HG03575 (cell line): ENCODE results near the gene OPRD1.
"Not testable (repeated sequence)": the region's sequence is repeated elsewhere in the genome, so short reads cannot be mapped to it uniquely, and the experiment has no call there.

Experiments
- ATAC-seq: cut with Tn5 transposase; IDR thresholded peaks from one replicate; pipeline ENCODE4 v1.9.1; 2021; ENCODE audit not compliant: unreplicated experiment, insufficient number of reproducible peaks, low FRiP score; ENCODE audit errors: extremely low read depth

OPRD1 gene

DNA sequence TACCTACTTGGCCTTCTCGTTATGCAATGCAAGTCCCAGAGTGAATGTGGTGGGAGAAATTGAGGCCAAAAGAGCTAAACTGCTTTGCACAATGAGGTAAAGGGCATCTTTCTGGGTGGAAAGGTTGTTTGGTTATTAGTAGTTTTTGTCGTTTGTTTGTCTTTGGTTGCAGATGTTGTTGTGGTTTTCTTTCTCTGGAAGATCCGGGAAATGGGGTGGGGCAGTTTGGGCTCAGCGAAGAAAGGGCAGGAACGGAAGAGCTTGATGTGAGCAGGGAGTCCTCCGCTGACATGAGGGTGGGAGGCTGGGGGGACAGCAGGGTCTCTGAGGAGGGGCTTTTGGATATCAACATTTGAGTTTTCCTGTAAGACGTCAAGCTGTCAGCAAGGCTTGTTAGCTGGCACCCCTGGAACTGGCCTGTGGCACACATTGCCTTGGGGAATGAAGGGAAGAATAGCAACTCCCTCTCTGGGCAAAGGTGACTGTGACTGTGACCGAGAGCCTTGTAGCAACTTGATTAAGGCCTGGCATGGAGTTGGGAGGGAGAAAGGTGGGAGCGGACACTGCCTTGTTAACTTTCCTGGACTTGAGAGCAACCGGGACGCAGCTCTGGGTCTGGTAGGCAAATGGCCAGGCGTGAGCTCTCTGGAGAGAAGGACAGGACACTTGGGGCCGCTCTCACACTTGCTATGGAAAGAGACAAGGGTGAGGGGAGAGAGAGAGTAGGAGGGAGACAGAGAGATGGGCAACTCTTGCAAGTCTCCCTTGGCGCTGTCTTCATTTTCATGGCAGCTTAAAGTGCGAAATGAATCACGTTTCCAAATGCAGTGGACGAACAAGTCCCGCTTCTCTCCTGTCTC, 15.4 kb upstream of the OPRD1 start:
- no peak for ATAC-seq

DNA sequence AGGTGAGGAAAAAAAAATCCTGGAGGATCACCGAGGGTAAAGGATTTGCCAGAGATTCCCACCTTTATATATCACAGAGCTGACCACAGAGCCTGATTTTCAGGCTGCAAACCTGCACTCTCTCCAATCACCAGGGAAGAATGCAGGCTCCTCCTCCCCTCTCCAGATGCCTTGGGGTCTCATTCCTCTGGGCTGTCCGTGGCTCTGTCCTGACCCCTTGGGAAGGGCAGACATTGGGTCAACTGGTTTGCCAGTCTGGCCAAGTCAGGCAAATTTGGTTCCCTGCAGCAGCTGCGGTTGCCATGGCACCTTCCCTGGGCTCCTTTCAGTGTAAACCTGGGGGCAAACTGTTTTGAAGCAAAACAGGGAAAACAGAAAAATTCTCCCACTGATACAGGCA, 11.6 kb upstream of the OPRD1 start:
- no peak for ATAC-seq

DNA sequence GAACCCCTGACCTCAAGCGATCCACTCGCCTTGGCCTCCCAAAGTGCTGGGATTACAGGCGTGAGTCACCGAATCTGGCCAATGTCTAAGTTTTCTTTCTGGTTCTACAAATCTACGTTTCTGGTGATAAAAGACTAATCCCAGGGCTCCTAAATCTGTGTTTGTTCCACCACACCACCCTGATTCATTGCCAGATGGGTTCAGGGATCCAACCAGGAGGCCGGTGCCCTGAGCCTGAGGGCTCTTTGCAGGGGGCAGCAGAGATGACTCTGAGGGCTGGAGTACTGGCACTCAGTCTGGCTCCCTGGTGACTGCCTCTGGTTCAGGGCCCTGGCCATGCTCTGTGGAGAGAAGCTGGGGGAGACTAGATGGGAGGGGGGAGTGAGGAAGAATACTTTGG, 10.5 kb upstream of the OPRD1 start:
- ATAC-seq, result no peak

DNA sequence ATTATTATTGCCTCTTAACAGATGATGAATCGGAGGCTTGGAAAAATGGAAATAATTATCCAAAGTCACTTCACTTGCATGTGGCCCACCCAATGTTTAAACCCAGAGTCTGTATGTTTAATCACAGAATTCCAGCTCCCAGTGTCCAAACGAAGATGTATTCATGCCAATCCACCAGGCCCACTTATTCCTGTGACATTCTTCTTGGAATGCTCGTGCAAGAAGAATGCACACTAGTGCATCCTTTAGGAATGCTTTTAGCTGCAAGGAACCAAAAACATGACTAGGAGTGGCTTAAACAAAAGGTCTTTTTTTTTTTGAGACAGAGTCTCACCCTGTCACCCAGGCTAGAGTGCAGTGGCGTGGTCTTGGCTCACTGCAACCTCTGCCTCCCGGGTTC, 8.9 kb upstream of the OPRD1 start:
- no peak for ATAC-seq

DNA sequence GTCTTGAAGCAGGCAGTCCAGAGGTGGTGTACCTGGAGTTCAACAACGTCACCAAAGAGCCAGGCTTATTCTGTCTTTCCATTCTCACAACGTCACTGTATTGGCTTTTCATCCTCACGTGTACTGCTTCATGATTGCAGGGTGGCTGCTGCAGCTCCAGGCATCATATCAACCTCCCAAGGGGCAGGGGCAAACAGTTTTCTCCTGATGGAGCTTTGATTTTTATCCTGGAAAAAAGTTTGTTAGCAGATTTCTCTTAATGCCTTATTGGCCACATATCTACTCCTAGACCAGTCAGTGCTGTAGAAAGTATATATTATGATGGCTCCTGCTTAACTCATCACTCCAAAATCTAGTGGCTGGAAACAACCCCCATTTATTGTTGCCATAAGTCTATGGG, 8.3 kb upstream of the OPRD1 start:
- no peak for ATAC-seq

DNA sequence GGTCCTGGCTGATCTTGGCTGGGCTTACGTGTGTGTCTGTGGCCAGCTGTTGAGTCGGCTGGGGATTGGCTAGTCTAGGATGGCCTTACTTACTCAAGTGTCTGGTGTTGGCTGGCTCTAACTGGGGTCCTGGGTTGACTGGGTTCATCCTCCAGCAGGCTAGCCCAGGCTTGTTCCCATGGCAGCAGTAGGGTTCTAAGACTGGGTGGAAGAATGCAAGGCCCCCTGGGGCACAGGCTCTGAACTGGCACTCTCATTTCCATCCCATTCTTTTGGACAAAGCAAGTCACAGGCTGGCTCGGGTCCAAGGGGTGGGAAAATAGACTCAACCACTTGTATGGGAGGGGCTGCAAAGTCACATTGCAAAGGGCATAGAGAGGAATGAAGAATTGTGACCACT, 7.9 kb upstream of the OPRD1 start:
- ATAC-seq, result no peak

DNA sequence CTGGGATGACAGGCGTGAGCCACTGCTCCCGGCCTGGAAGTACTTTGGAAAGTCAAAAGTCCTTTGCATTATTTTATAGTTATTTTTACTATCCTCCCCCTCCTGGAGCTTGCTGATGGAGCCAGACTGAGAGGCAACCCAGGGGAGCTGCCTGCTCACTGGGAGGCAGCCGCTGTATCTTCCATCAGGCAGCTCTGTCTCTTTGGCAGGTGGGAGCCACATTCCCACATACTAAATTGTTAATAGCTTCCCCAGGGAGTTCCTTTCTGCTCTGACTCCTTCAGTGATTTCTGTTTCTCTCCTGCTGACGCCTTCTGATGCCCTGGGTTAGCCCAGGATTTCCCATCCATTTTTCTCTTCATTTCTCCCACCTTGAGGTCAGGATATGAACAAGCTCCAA, 4.9 kb upstream of the OPRD1 start:
- no peak for ATAC-seq

DNA sequence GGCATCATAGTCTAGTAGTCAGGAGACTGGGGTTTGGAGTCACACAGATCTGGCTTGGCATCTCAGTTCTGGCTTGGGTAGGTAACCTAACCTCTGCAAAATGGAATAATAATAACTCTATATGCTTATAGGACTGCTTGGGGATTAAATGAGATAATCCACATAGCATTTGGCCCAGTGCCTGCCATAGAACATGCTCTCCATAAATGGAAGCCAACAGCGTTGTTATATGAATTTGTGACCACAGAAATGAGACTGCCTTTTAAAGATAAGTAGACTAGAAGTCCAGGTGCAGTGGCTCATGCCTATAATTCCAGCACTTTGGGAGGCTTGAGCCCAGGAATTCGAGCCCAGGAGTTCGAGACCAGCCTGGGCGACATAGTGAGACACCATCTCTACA, 4.0 kb upstream of the OPRD1 start:
- ATAC-seq, result no peak

DNA sequence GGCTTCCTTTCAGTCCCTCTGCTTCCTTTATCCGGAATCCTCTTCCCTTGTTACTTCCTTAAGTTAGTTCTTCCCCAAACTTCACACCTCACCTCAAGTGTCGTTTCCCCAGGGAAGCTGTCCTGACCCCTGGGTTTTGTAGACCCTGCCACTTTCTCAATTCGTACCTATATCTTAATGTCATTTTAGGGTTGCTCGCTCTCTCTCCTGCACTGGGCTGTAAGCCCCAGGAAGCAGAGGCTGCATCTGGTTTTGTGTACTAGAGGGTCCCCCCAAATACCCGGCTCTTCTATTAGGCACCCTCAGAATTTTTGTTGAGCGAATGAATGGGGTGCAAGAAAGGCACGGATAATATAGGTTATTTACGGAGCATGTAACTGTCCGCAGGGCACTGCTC, 603 bp upstream of the OPRD1 start:
- no peak for ATAC-seq

DNA sequence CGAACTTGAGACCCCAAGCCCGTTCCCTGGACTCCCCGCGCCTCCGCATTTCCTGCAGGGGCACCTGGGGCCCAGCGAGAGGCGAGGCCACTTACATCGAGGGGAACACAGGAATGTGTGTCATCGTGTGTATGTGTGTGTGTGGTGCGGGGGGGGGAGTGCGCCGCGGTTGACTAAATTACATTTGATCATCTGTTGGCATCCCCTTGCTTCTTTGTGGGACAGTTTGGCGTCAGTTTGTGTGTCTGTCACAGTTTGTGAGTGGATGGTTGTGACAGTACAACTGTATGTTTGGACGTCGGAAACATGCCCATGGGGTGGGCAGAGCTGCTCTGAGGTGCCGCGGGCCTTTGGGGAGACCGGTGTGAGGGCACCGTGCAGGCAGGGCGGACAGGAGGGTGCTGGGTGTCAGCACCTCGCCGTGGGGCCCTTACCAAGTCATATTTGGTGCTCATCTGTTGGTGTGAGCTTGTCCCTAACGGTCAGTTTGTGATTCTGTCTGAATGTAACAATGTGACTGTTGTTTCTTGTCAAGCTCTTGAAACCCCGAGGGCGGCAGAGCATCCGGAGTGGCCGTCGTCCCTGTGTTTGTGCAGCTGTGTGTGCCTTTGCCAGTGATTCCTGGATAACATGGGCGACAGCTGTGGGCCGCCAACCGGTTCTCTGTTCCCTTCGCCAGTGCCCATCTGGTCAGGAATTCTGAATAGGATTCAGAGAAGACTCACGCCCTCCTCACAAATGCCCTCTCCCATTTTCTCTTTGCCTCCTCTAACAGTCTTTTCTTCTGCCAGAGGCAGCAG, 899 bp downstream of the OPRD1 start:
- no peak for ATAC-seq

DNA sequence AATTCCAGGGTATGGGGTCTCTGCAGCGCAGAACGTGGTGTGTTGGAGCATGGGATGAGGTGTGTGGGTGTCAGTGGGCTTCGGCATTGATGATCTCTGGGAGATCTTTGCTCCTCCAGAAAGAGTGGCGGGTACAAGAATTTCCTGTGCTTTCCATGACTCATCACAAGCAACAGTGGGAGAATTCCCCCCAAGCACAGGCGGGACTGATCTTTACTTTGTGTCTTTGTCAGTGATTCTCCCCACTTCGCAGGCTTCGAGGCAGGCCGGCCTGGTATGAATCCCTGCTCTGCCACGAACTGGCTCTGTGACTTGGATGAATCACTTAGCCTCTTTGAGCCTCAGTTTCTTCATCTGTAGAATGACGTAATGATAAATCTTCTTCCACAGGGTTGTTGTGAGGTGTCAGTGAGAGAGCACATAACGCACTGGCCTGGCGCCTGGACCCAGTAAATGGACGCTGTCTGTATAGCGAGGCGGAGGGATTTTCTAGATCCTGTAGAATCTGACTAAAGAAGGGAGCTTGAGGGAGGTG, 2.0 kb downstream of the OPRD1 start:
- ATAC-seq, result no peak

DNA sequence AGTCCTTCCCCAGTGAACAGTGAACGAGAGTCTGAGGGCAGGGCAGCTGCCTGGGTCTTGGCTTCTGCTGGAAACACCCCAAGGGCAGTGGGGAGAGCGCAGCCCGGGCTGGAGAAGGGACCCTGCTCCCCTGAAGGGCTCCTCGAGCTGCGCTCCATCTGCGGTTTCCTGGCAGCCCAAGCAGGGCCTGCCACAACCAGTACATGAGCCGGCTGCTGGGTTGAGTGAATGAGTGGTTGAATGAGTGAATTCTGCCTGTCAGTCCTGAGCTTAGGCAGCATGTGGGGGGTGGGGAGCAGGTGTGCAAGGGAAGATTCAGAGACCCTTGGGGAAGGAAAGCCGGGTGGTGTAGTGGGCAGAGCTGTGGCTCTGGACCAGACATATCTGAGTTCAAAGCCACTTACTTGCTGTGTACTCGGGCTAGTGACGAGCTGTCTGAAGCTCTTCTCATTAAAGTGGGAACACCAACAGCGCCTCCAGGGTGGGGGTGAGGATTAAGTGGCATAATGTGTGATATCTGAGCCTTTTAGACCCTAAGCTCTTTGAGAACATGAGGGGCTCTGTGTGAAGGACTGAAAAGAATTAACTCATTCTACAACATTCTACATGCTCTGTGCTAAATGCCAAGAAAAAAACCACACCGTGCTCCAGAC, 3.7 kb downstream of the OPRD1 start:
- ATAC-seq, result no peak

DNA sequence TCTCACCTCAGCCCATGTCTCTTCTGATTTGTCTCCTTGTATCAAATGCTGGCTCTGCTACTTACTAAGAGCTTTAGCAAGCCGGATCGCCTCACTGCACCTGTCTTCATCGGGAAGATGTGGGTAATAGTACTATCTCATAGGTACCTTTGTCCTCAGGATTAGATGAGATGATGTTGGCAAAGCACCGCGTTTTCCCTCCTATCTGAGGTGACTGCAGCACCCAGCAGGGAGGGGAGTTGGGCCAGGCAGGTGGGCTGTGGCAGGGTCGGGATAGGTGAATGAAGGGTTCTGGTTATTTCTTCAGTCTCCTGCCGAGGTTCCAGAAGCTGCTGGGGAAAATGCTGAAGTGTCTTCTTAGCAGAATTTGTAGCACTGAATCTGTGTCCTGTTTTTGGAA, 5.2 kb downstream of the OPRD1 start:
- ATAC-seq, result no peak

DNA sequence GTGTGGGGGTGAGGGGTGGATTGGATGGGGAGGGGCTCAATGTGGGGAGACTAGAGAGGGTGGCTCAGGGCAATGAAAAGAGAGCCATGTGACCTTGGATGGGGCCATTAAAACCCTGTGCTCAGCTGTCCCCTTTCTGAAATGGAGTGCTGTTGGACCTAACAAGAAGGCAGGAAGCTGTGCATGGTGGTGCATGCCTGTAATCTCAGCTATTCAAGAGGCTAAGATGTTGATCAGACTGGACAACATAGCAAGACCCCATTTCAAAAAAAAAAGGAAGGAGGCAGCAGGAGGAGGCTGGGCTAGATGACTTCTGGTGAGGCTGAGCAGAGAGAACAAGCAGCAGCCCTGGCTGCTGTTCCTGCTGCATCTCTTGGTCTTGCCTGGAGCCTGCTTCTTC, 7.0 kb downstream of the OPRD1 start:
- no peak for ATAC-seq

DNA sequence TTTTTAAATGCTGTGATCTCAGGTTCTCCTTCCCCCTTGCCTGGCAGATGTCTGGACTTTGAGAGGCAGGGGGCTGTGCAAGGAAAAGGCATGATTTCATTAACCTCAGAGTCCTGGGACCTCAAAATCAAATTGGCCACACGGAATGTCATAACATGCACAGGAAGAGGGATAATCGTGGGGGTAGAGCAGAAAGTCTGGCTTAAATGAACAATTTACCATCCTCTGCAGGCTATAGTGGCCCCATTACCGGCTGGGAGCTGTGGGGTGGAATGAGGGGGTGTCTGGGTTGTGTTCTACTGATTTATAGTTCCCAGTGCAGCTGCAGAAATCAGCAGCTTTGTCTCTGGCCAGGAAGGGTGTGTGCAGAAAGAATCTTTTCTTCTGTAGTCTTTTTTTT, 10.8 kb downstream of the OPRD1 start:
- ATAC-seq, result no peak

DNA sequence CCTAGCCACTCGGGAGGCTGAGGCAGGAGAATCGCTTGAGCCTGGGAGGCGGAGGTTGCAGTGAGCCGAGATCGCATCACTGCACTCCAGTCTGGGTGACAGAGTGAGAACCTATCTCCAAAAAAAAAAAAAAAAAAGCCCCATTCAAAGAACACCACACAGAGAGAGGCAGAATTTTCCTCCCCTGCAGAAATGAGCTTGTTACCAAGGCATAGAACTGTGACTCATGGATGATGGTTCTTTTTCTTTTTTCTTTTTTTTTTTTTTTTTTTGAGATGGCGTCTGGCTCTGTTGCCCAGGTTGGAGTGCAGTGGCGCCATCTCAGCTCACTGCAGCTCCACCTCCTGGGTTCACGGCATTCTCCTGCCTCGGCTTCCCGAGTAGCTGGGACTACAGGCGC, 12.1 kb downstream of the OPRD1 start:
- ATAC-seq, result not testable (repeated sequence)

DNA sequence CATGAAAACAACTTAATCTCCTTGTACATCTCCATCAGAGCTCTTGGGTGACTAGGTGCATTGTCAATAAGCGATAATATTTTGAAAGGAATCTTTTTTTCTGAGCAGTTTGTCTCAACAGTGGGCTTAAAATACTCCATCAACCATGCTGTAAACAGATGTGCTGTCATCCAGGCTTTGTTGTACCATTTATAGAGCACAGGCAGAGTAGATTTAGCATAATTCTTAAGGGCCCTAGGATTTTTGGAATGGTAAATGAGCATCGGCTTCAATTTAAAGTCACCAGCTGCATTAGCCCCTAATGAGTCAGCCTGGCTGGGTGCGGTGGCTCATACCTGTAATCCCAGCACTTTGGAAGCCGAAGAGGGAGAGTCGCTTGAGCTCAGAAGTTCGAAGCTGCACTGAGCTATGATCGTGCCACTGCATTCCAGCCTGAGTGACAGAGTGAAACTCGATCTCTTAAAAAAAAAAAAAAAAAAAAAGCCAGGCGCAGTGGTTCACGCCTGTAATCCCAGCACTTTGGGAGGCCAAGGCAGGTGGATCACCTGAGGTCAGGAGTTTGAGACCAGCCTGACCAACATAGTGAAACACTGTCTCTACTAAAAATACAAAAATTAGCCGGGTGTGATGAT, 16.4 kb downstream of the OPRD1 start:
- not testable (repeated sequence) for ATAC-seq

DNA sequence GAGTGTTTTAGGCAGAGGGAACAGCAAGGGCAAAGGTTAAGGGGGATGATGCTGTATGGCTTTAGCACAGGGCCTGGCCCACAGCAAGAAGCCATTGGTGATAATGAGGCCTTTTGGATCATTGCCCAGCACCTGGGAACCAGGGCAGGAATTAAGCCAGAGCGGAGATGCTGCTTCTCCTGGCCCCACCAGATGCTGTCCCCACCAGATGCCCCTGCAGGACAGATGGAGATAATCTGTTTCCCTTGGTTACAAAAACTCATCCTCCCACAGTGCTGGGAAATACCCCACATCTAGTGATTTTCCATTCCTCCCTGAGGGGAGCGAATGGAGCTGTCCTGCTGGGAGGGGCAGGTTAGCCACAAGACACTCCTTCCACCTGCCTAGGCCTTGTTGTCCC, 18.8 kb downstream of the OPRD1 start:
- ATAC-seq, result no peak

DNA sequence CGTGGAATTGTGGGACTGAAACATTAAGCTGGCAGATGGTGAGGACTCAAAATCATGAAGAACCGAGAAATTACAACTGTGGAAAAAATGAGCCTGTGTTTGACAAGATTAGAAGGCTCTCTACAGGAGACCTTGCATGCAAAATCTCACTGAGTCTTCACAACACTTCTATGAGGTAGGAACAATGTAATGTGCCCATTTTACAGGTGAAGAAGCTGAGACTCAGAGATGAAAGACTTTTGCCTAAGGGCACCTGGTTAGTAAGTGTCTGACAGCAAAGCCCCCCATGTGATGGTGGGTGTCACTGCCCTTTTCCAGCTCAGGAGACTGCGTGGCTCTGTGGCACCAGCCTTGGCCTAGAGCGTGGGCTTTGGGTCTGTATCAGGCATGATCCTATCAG, 21.0 kb downstream of the OPRD1 start:
- ATAC-seq, result no peak
